Left lung (tissue), 10 donors: ENCODE measurements around the gene FHIT. TPM values are rescaled to one million over a fixed set of nuclear protein-coding genes. Genes with fewer than 3 reads are reported as not detected.

Experiments used
- ATAC-seq: fragments of 200-7000 bp; cut with Tn5 transposase; one replicate; pipeline ENCODE4 v1.9.1; 2020; ENCODE audit warnings: moderate library complexity
- DNase-seq, 4 donors: peaks; one replicate each; pipeline ENCODE4 v3.0.0-alpha.2; 2013 to 2020
- H3K27ac ChIP-seq, 2 donors: fragments of 200-600 bp; sonication (generic) in 1 of 2; one replicate each; pipeline versions ENCODE4 v1.5.0 to v1.8.0; 2020 to 2021
- H3K27me3 ChIP-seq, 2 donors: fragments of 200-600 bp; sonication (generic) in 1 of 2; one replicate each; pipeline versions ENCODE4 v1.5.0 to v1.8.0; 2020 to 2021
- H3K36me3 ChIP-seq, 2 donors: fragments of 200-600 bp; sonication (generic) in 1 of 2; one replicate each; pipeline versions ENCODE4 v1.5.0 to v1.8.0; 2020 to 2021
- H3K4me1 ChIP-seq, 2 donors: fragments of 200-600 bp; one replicate each; pipeline ENCODE4 v1.8.0; 2021
- H3K4me3 ChIP-seq, 2 donors: fragments of 200-600 bp; sonication (generic) in 1 of 2; one replicate each; pipeline versions ENCODE4 v1.5.0 to v1.8.0; 2020 to 2021; ENCODE audit warnings: mild to moderate bottlenecking in 1 of 2
- H3K9me3 ChIP-seq, 2 donors: fragments of 200-600 bp; sonication (generic) in 1 of 2; one replicate each; pipeline versions ENCODE4 v1.5.0 to v1.8.0; 2020 to 2021
- intact Hi-C, 2 donors: fragments of 100-400 bp; cut with DNase I; formaldehyde crosslinking; loops; one replicate each; pipeline versions ENCODE4 v1.11.2 to v1.14.2; 2022
- polyA plus RNA-seq, 6 donors: library from polyadenylated mRNA; unstranded; fragments of 120-200 nt; gene quantifications; one replicate each; pipeline ENCODE4 v1.2.1, GENCODE V29; 2013; ENCODE audit not compliant: insufficient read length in 6 of 6
- total RNA-seq, 2 donors: library from RNA; stranded (reverse); fragmentation: NEBNext Ultra II Directional; extraction: Animal tissue kit (Norgen Biotek cat#: 25700); gene quantifications; one replicate each; pipeline ENCODE4 v1.2.1, GENCODE V29; 2021
- TF ChIP-seq, protein P1 (sequence below), 2 donors: fragments of 200-600 bp; sonication (generic) in 1 of 2; IDR thresholded peaks; one replicate each; pipeline versions ENCODE4 v1.5.0 to v1.8.0; 2021; ENCODE audit warnings: antibody characterized with exemption in 2 of 2
- donor health status: DM: no; HTN: yes; CAD: no.
- donor health status: DM: no; HTN: no; CAD: no.

Gene FHIT
- total and polyA plus RNA-seq, 8 donors = 8.5 to 16.3 (median 9.7) TPM

DNA sequence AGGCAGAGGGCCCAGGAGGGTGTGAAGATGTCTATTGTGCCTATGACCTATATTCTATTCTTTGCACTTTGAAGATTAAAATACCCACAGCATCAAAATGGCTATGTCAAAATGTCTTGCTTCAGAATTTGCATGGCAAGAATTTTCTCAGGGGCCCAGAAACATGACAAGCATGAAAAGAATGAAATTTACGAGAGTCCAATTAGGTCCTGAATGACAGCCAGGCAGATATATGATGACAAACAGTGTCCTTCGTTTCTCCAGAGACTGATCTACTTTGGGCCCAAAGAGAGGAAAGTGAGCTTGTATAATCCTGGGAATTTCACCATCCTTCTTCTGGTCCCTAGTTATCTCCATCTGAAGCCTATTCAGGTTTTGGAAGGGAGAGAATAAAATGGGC, 609.9 kb downstream of the FHIT start:
- ATAC-seq (no peak), DNase-seq (no peak)
- no peaks in the 10 kb centered on the region for H3K9me3 ChIP-seq
- H3K27ac ChIP-seq = no peak overlapping the region
- H3K4me1 ChIP-seq = no peaks in the 10 kb centered on the region
- TF ChIP-seq, protein P1, sequence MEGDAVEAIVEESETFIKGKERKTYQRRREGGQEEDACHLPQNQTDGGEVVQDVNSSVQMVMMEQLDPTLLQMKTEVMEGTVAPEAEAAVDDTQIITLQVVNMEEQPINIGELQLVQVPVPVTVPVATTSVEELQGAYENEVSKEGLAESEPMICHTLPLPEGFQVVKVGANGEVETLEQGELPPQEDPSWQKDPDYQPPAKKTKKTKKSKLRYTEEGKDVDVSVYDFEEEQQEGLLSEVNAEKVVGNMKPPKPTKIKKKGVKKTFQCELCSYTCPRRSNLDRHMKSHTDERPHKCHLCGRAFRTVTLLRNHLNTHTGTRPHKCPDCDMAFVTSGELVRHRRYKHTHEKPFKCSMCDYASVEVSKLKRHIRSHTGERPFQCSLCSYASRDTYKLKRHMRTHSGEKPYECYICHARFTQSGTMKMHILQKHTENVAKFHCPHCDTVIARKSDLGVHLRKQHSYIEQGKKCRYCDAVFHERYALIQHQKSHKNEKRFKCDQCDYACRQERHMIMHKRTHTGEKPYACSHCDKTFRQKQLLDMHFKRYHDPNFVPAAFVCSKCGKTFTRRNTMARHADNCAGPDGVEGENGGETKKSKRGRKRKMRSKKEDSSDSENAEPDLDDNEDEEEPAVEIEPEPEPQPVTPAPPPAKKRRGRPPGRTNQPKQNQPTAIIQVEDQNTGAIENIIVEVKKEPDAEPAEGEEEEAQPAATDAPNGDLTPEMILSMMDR (IDR thresholded peaks at IDR 0.05) = no peak
- no peaks in the 10 kb centered on the region for H3K36me3 ChIP-seq
- H3K4me3 ChIP-seq = no peak overlapping the region
- H3K27me3 ChIP-seq = no peaks in the 10 kb centered on the region
- intact Hi-C loops = no loop called here

DNA sequence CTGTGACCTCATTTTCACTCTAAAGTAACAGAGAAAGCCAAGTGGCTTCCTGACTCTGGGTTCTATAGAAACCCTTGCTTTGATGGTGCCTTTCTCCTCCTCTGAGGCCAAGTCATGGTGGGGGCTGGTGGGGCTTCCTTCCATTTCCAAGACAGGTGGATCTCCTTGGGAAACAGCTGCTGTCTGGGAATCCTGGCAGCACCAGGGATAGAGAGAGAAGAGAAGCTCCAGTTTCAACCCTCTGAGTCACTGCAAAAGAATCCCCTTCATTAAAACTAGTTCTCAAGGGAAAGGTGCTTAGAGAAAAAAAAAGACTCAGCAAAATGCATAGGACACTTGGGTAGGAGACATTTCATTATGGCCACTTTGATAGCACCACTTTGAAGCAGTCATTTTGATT, 614.4 kb downstream of the FHIT start:
- no peak for ATAC-seq
- H3K27ac ChIP-seq = no peak overlapping the region
- no peaks in the 10 kb centered on the region for H3K36me3 ChIP-seq
- no peaks in the 10 kb centered on the region for H3K27me3 ChIP-seq
- TF ChIP-seq, protein P1 (IDR thresholded peaks at IDR 0.05) = no peak
- DNase-seq = no peak
- no peak overlapping the region for H3K4me3 ChIP-seq
- intact Hi-C loops = no loop called here
- no peaks in the 10 kb centered on the region for H3K9me3 ChIP-seq
- no peaks in the 10 kb centered on the region for H3K4me1 ChIP-seq

DNA sequence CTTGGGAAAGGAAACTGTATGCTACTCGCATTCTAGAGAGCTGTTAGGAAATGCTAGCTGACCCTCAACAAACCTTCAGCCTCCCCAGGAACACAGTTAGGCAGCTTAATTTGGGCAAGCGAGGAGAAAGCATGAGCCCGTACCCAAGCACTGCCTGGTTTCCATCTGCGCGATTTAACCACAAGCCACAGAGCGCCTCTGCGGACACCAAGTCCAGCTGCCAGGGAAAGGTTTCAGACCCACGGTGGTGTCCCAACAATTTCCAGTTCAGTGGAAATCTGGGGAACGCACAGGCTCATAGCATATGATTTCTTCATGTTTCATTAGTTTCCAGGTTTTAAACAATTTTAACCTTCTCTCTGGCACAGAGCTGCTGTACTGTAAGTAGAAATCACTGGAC, 617.6 kb downstream of the FHIT start:
- intact Hi-C loops = no loop called here
- ATAC-seq (no peak), DNase-seq (no peak)
- Histone ChIP-seq H3K4me3 (no peak overlapping the region), H3K27me3 (no peaks in the 10 kb centered on the region), H3K4me1 (no peaks in the 10 kb centered on the region), H3K36me3 (no peaks in the 10 kb centered on the region), H3K27ac (no peak overlapping the region), H3K9me3 (no peaks in the 10 kb centered on the region)
- TF ChIP-seq, protein P1 (IDR thresholded peaks at IDR 0.05) = no peak

DNA sequence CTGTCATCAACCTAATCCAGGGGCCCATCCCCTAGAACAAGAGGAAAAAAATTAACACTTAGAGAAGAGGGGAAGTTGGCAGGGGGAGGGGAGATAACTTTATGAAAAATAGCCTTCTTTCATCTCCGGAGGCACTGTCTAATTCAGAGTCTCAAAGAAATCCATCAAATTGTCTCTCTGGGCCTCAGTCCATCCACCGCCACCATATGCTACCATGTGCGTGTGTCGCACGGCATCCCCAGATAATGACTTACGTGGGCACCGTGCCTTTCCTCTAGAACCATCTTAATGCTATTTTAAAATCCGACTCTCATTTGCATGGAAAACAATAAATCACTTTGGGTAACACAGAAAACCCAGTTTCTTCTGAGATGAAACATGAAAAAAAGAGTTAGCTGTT, 619.7 kb downstream of the FHIT start:
- no peak overlapping the region for H3K27ac ChIP-seq
- H3K9me3 ChIP-seq = no peaks in the 10 kb centered on the region
- no peaks in the 10 kb centered on the region for H3K4me1 ChIP-seq
- no peak for ATAC-seq
- H3K4me3 ChIP-seq = no peak overlapping the region
- no peaks in the 10 kb centered on the region for H3K27me3 ChIP-seq
- intact Hi-C loops = no loop called here
- no peak for DNase-seq
- TF ChIP-seq, protein P1 (IDR thresholded peaks at IDR 0.05) = no peak
- H3K36me3 ChIP-seq = no peaks in the 10 kb centered on the region

DNA sequence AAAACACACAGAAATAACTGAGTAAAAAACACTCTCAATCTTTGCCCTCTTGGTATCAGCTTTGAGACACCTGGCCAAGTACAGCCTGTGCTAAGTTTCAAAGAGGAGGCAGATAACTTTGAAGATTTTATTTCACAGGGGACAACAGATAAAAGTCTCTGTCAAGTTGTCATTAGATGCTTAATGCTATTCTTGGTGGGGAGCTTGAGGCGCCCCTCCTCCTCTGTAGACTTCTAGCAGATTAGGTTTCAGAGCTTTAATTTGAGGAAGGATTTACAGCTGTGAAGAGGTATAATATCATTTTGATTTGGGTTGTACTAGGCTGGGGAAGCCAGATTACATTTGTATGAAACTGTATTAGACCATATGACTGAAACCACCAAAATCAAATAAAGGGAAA, 620.3 kb downstream of the FHIT start:
- H3K4me3 ChIP-seq = no peak overlapping the region
- H3K9me3 ChIP-seq = no peaks in the 10 kb centered on the region
- no peaks in the 10 kb centered on the region for H3K4me1 ChIP-seq
- ATAC-seq (no peak), DNase-seq (no peak)
- H3K36me3 ChIP-seq = no peaks in the 10 kb centered on the region
- H3K27me3 ChIP-seq = no peaks in the 10 kb centered on the region
- TF ChIP-seq, protein P1 (IDR thresholded peaks at IDR 0.05) = no peak
- H3K27ac ChIP-seq = no peak overlapping the region
- intact Hi-C loops = no loop called here
